ENCODE results near the gene INSYN2B.

DNA sequence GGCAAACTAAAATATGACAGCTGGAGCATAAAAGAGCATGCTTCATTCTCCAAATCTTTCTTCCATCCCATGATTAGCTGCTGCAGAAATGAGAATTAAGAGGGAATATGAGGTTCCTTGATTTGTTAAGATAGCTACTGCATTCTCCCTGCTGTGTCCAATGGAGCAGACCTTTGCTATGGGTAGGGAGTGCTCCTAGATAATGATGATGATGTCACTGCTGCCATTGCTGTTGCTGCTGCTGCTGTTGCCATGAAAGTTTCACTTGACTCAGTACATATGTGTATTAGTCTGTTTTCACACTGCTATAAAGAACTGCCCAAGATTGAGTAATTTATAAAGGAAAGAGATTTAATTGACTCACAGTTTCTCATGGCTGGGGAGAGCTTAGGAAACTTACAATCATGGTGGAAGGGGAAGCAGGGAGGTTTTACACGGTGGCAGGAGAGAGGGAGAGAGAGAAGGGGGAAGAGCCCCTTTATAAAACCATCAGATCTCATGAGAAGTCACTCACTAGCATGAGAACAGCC, 128.9 kb downstream of the INSYN2B start:
- no peak for TF ChIP-seq SUZ12 (IDR thresholded peaks at IDR 0.05)
- TF ChIP-seq FOXM1 (IDR thresholded peaks at IDR 0.05; ENCODE audit: borderline replicate concordance), result no peak
- TF ChIP-seq NFRKB (IDR thresholded peaks at IDR 0.05), result no peak
- TF ChIP-seq ELF4 (IDR thresholded peaks at IDR 0.05), result no peak
- TF ChIP-seq LEF1 (IDR thresholded peaks at IDR 0.05; ENCODE audit: borderline replicate concordance), result no peak
- no peak for TF ChIP-seq ZNF384 (IDR thresholded peaks at IDR 0.05)
- TF ChIP-seq SP1 (IDR thresholded peaks at IDR 0.05), result no peak
- TF ChIP-seq, protein P1, sequence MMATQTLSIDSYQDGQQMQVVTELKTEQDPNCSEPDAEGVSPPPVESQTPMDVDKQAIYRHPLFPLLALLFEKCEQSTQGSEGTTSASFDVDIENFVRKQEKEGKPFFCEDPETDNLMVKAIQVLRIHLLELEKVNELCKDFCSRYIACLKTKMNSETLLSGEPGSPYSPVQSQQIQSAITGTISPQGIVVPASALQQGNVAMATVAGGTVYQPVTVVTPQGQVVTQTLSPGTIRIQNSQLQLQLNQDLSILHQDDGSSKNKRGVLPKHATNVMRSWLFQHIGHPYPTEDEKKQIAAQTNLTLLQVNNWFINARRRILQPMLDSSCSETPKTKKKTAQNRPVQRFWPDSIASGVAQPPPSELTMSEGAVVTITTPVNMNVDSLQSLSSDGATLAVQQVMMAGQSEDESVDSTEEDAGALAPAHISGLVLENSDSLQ (IDR thresholded peaks at IDR 0.05), result no peak
- TF ChIP-seq CTBP1 (IDR thresholded peaks at IDR 0.05; ENCODE audit: borderline replicate concordance), result no peak
- TF ChIP-seq FOXA1 (IDR thresholded peaks at IDR 0.05), result no peak
- TF ChIP-seq BHLHE40 (IDR thresholded peaks at IDR 0.05; ENCODE audit: borderline replicate concordance), result no peak
- no peak for TF ChIP-seq FOXK2 (IDR thresholded peaks at IDR 0.05)
- no peak for TF ChIP-seq TARDBP (IDR thresholded peaks at IDR 0.05)
